RWPE1 (cell line): ENCODE measurements around the gene ADAMTS13.

Experiments used
- CTCF ChIA-PET: fragments of 350-600 bp; sonication (Branson Sonifier 250); formaldehyde crosslinking; extraction: SDS; loops from one replicate; lab custom pipeline; 2021; lab: Yijun Ruan, JAX
- POLR2A ChIA-PET: fragments of 400-600 bp; formaldehyde crosslinking; extraction: SDS; loops from one replicate; lab custom pipeline; 2020; ENCODE audit warnings: antibody characterized with exemption; ENCODE audit not compliant: low non-redundant PET; lab: Yijun Ruan, JAX
- DNase-seq: peaks from one replicate; pipeline ENCODE4 v3.0.0; 2012; ENCODE audit warnings: low spot score
- H3K27ac ChIP-seq: fragments of 450-650 bp; 2 replicates; pipeline ENCODE4 v1.5.1; 2017
- TF ChIP-seq, protein P1 (sequence below): fragments of 450-650 bp; conservative IDR thresholded peaks from 2 replicates; pipeline ENCODE4 v1.5.1; 2017; ENCODE audit warnings: low read depth, mild to moderate bottlenecking

ADAMTS13 gene

GRCh38 chr9:133425049-133425632, 3.0 kb downstream of the ADAMTS13 start:
- TF ChIP-seq, protein P1, sequence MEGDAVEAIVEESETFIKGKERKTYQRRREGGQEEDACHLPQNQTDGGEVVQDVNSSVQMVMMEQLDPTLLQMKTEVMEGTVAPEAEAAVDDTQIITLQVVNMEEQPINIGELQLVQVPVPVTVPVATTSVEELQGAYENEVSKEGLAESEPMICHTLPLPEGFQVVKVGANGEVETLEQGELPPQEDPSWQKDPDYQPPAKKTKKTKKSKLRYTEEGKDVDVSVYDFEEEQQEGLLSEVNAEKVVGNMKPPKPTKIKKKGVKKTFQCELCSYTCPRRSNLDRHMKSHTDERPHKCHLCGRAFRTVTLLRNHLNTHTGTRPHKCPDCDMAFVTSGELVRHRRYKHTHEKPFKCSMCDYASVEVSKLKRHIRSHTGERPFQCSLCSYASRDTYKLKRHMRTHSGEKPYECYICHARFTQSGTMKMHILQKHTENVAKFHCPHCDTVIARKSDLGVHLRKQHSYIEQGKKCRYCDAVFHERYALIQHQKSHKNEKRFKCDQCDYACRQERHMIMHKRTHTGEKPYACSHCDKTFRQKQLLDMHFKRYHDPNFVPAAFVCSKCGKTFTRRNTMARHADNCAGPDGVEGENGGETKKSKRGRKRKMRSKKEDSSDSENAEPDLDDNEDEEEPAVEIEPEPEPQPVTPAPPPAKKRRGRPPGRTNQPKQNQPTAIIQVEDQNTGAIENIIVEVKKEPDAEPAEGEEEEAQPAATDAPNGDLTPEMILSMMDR: no peak
- POLR2A ChIA-PET: no interaction called here
- no peak overlapping the region for H3K27ac ChIP-seq
- DNase-seq: no peak
- CTCF ChIA-PET: interaction anchor here (0.7 kb wide), 1 partner anchor 16 kb away, joined by 3 read pairs; no protein-coding TSS in a partner anchor

- CTCF ChIA-PET: interaction anchor here (0.7 kb wide), 1 partner anchor 15 kb away, joined by 3 read pairs; no protein-coding TSS in a partner anchor
- no peak overlapping the region for H3K27ac ChIP-seq
- DNase-seq: no peak
- POLR2A ChIA-PET: no interaction called here
- TF ChIP-seq, protein P1: no peak
Measured at GRCh38 chr9:133426011-133426410, 3.8 kb downstream of the ADAMTS13 start.

DNA sequence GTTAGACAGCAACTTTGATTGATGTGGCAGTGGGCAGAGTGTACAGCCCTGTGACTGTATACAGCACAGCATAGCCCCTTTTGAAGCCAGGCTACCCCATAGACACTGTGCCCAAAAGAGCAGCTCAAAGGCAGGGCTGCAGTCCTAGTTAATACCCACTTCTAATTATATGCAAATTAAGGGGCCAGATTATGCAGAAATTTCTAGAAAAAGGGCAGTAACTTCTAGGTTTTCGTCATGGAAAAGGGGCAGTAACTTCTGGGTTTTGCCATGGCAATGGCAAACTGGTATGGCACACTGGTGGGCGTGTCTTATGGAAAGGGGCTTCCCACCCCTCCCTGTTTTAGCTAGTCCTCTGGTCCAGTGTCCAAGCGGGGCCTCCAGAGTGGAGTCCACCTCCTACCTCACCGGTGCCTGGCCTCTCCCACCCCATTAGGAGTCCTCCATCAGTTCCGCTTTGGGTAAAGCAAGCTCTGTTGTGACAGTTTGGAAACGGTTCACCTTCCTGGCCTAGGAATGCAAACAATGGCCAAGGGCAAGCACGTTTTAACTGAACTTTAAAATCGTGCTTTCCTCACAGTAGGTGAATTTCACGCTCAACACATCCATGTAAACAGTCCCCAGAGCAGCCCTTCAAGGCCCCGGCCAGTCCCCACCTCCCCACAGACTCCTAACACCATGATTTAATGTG, 5.6 kb downstream of the ADAMTS13 start:
- H3K27ac ChIP-seq: no peak overlapping the region
- POLR2A ChIA-PET: no interaction called here
- CTCF ChIA-PET: interaction anchor here (1.0 kb wide), 1 partner anchor 59 kb away, joined by 4 read pairs; no protein-coding TSS in a partner anchor
- TF ChIP-seq, protein P1: no peak
- DNase-seq: no peak

DNA sequence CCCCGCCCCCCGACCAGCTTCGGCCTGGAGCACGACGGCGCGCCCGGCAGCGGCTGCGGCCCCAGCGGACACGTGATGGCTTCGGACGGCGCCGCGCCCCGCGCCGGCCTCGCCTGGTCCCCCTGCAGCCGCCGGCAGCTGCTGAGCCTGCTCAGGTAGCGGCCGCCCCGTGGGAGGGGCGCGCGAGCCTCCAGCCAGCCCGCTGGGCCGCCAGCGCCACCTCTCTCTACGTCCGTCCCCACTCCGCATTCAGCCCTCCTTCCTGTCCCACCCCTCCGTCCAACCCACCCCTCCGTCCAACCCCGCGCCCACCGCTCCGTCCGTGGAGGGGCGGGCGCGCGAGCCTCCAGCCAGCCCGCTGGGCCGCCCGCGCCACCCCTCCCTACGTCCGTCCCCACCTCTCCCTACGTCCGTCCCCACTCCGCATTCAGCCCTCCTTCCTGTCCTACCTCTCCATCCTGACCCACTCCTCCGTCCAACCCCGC, 6.5 kb downstream of the ADAMTS13 start:
- ChIA-PET POLR2A (no interaction called here), CTCF (interaction anchor here (1.0 kb wide), 1 partner anchor 58 kb away, joined by 4 read pairs; no protein-coding TSS in a partner anchor)
- no peak overlapping the region for H3K27ac ChIP-seq
- peak; percentile 57 for DNase-seq
- TF ChIP-seq, protein P1: no peak

DNA sequence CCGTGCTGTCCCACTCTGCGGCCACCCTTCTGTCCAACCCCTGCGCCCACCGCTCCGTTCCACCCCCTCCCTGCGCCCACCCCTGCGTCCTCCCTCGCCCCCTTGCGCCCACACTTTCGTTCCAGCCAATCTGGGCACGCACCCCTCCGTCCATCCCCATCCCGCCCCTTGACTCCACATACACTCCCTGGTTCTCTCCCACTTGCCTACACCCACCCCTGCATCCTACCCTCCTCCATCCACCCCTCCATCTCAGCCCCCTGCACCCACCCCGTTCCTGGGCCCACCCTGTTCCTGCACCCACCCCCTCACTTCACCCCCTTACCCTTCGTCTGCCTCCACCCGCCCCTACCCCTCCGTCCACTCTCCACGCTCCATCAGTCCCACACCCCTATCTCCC, 7.0 kb downstream of the ADAMTS13 start:
- ChIA-PET CTCF (interaction anchor here (1.0 kb wide), 1 partner anchor 57 kb away, joined by 4 read pairs; no protein-coding TSS in a partner anchor), POLR2A (no interaction called here)
- no peak for DNase-seq
- TF ChIP-seq, protein P1: no peak
- H3K27ac ChIP-seq: no peak overlapping the region

DNA sequence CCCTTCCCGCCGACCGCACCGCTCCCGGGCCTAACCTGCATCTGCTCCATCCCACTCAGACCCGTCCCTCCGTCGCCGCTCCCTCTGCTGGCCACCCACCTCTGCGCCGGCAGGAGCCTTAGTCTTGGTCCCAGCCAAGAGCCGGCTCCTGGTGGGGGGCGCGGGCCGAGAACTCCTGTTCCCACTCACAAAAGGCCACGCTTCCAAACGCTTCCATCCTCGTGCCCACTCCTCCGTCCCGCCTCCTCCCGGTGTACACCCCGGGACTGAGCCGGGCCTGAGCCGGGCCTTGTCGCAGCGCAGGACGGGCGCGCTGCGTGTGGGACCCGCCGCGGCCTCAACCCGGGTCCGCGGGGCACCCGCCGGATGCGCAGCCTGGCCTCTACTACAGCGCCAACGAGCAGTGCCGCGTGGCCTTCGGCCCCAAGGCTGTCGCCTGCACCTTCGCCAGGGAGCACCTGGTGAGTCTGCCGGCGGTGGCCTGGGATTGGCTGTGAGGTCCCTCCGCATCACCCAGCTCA, 7.5 kb downstream of the ADAMTS13 start:
- POLR2A ChIA-PET: interaction anchor here (0.5 kb wide), 1 partner anchor 48 kb away, joined by 3 read pairs; no protein-coding TSS in a partner anchor
- H3K27ac ChIP-seq: no peak overlapping the region
- TF ChIP-seq, protein P1: peak; percentile 64
- peak; percentile 67 for DNase-seq
- CTCF ChIA-PET: interaction anchor here (0.6 to 0.7 kb wide), 2 partner anchors 30 to 43 kb away, joined by 3 to 4 read pairs; partner anchors contain the start of gene CACFD1
